GM12872 (cell line): Measurements from ENCODE around the gene IGFBPL1.

Experiments used
- CTCF ChIP-seq: IDR thresholded peaks from 3 replicates; pipeline ENCODE4 v1.5.1; 2011; ENCODE audit warnings: low read depth, mild to moderate bottlenecking, low read length, moderate library complexity; ENCODE audit not compliant: insufficient read depth

IGFBPL1 gene

GRCh38 chr9:38388283-38389223 lies 35.7 kb downstream of the IGFBPL1 start:
- no peak for TF ChIP-seq CTCF

DNA sequence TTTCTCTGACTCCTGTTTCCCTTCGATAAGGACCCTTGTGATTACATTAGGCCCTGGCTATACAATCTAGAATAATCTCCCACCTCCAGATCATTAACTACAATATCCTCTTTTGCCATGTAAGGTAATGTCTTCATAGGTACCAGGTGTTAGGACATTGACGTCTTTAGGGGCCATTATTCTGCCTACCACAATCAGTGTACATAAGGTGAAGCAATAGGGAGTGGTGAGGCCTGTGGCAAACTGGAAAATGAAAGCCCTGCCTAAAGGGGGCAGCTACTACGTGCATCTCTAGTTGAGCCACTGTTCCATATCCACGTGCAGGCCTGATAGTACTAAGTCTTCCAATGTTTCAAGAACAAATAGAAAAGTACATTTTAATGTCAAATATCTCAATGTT lies 36.5 kb downstream of the IGFBPL1 start:
- no peak for TF ChIP-seq CTCF

DNA sequence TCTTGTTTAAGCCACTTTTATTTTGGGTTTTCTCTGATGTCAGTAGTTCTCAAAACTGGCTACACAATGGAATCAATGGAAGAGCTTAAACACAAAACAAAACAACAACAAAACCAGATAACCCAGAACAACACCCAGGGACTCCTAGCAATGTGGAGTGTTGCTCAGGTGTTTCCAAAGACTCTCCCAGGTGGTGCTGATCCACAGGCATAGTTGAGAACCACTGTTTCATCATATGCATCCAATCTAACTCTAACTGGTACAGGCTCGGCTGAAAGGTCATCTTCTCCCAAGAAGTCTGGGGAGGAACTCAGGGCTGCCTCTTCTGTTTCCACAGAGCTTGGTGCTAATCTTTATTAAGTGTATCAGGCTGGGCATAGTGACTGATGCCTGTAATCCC lies 37.2 kb downstream of the IGFBPL1 start:
- TF ChIP-seq CTCF, result no peak

DNA sequence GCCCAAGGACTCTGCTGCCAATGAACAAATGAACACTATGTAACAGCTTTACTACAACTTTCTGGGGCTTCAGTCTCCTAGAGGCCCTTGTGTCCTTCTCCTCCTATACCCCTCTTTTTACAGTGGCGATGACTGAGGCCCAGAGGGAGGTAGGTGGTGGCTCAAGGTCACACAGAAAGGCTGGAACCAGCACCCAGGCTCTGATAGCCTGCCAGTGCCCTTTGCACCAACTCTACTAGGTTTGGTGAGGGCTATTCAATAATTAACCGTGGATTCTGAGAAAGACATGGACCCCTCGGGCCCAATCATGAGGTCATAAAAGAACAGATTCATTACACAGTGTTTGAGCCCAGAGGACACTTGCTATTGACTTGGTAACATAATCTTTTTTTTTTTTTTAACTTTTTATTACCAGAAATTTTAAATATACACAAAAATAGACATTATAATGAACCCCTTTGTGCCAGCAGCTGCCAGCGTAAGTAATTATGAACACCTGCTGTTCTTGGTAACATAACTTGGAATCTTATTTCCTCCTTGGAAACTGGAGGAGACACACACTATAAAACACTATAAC lies 37.8 kb downstream of the IGFBPL1 start:
- TF ChIP-seq CTCF, result no peak

DNA sequence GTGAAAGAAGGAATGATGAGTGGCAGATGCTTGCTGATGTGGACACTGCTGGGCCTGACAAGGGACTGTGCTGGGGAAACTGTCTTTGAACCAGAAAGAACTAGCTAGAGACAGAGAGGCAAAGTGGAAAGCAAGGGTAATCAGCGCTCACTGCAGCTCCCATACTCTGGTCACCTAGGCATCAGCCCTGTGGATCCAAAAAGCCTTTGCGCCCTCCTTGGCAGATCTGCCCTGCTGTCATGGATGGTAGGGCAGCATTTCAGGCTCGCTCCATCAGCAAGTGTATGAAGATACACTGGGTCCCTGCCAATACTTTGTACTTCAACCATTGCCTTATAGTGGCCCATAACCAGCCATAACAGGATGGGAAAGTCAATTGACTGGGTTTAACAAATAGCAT lies 38.4 kb downstream of the IGFBPL1 start:
- TF ChIP-seq CTCF, result no peak

- TF ChIP-seq CTCF, result no peak
Measured at GRCh38 chr9:38384990-38385848, 39.0 kb downstream of the IGFBPL1 start.

DNA sequence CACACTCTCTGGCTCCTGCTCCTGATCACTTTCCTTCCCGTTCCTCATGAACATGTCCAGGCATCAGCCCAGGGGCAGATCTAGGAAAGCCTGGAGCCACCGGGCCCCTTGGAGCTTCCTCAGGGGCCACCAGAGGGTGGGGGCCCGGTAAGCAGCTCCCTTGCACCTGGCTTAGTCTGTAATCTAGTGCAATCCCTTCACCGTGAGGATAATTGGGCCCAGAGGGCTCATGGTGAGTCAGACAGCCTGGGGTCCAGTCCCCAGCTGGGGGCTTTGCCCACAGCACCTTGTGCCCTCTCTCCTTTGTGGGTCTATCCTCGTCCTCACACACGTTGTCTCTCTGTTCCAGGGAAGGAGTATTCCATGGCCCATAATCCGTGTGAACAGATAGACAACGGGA lies 42.1 kb downstream of the IGFBPL1 start:
- TF ChIP-seq CTCF, result no peak
